K562 (cell line): Measurements from ENCODE around the gene ZNF816. TPM values are rescaled to one million over a fixed set of nuclear protein-coding genes. Genes with fewer than 3 reads are reported as not detected.

Experiments used
- AFF4 ChIP-seq: sonication (generic); formaldehyde crosslinking; IDR thresholded peaks from 2 replicates; pipeline ENCODE4 v1.8.0; 2023; ENCODE audit warnings: mild to moderate bottlenecking, missing genetic modification reagents
- CBX2 ChIP-seq: fragments of 200-600 bp; sonication (generic); IDR thresholded peaks from one replicate; pipeline ENCODE4 v1.6.1; 2012; ENCODE audit warnings: mild to moderate bottlenecking, low read length, inconsistent platforms; ENCODE audit not compliant: insufficient read depth, poor library complexity, severe bottlenecking
- CCAR2 ChIP-seq: fragments of 200-400 bp; formaldehyde crosslinking; IDR thresholded peaks from 2 replicates; pipeline ENCODE4 v1.6.1; 2017; ENCODE audit warnings: mild to moderate bottlenecking, low read depth, low read length
- E2F6 ChIP-seq, 2 experiments: IDR thresholded peaks; 2 replicates each; pipeline ENCODE4 v1.6.1; 2011; ENCODE audit warnings: borderline replicate concordance in 1 of 2, control low read depth in 1 of 2, low read depth in 1 of 2, low read length in 1 of 2, mild to moderate bottlenecking in 1 of 2, mixed read lengths in 1 of 2, moderate library complexity in 1 of 2; ENCODE audit not compliant: insufficient read depth in 1 of 2, insufficient read length in 1 of 2, poor library complexity in 1 of 2, severe bottlenecking in 1 of 2; ENCODE audit errors: extremely low read depth in 1 of 2
- JUND ChIP-seq, 2 experiments: IDR thresholded peaks; 2 replicates in 1 of 2; 3 replicates in 1 of 2; pipeline ENCODE4 v1.6.1; 2011; ENCODE audit warnings: borderline replicate concordance in 2 of 2, low read depth in 2 of 2, low read length in 2 of 2, improper control_type of control experiment in 1 of 2, missing biosample characterization in 1 of 2, missing genetic modification characterization in 1 of 2, missing genetic modification reagents in 1 of 2
- NFE2 ChIP-seq: IDR thresholded peaks from 2 replicates; pipeline ENCODE4 v1.6.1; 2014; ENCODE audit warnings: antibody characterized with exemption, low read depth
- RNF219 ChIP-seq: fragments of 250-450 bp; sonication (Bioruptor Pico); IDR thresholded peaks from 2 replicates; pipeline ENCODE4 v1.5.0; 2022; ENCODE audit warnings: mild to moderate bottlenecking
- SP1 ChIP-seq: sonication (generic); formaldehyde crosslinking; IDR thresholded peaks from 2 replicates; pipeline ENCODE4 v1.8.1; 2022; ENCODE audit warnings: mild to moderate bottlenecking, missing genetic modification reagents
- THAP7 ChIP-seq: fragments of 250-450 bp; sonication (Bioruptor Pico); IDR thresholded peaks from 2 replicates; pipeline ENCODE4 v1.5.0; 2021
- ZNF184 ChIP-seq: sonication (generic); formaldehyde crosslinking; IDR thresholded peaks from 2 replicates; pipeline ENCODE4 v1.5.0; 2020; ENCODE audit warnings: missing genetic modification reagents
- ZNF398 ChIP-seq: fragments of 250-450 bp; sonication (Bioruptor Pico); IDR thresholded peaks from 2 replicates; pipeline ENCODE4 v1.8.0; 2021; ENCODE audit warnings: moderate library complexity, mild to moderate bottlenecking, inconsistent platforms
- ZNF561 ChIP-seq: fragments of 450-650 bp; formaldehyde crosslinking; conservative IDR thresholded peaks from 2 replicates; pipeline ENCODE4 v1.4.0; 2020; ENCODE audit warnings: mild to moderate bottlenecking, moderate library complexity
- ZNF583 ChIP-seq: fragments of 250-450 bp; sonication (Bioruptor Pico); IDR thresholded peaks from 2 replicates; pipeline ENCODE4 v1.4.0; 2020
- ZNF695 ChIP-seq: fragments of 450-650 bp; formaldehyde crosslinking; IDR thresholded peaks from 2 replicates; pipeline ENCODE4 v1.4.0; 2020; ENCODE audit warnings: mild to moderate bottlenecking, moderate library complexity
- ZNF77 ChIP-seq: fragments of 250-450 bp; sonication (Bioruptor Pico); IDR thresholded peaks from 2 replicates; pipeline ENCODE4 v1.5.0; 2020
- ZNF785 ChIP-seq: fragments of 250-450 bp; sonication (Bioruptor Pico); IDR thresholded peaks from 2 replicates; pipeline ENCODE4 v1.4.0; 2020; ENCODE audit warnings: mild to moderate bottlenecking
- polyA plus RNA-seq, 8 experiments: library from polyadenylated mRNA; depleted of rRNA in 4 of 8; stranded (reverse) in 5 of 8; unstranded in 3 of 8; fragments of >200 nt; fragmentation: Nextera tagmentation in 2 of 8; fragmentation: Illumina TruSeq in 1 of 8; extraction: Ambion mirVana in 2 of 8; extraction: Trizol in 1 of 8; gene quantifications; 2 replicates each; pipeline versions ENCODE4 v1.2.1 to v1.2.3, GENCODE V29; 2011 to 2014; ENCODE audit warnings: inconsistent platforms in 1 of 8, missing spikeins in 1 of 8
- total RNA-seq, 7 experiments: library from RNA; depleted of rRNA in 6 of 7; stranded (reverse); fragments of >200 nt in 6 of 7; fragmentation: Illumina TruSeq in 2 of 7; extraction: Trizol in 2 of 7; gene quantifications; 2 replicates each; pipeline versions ENCODE4 v1.2.1 to v1.2.3, GENCODE V29; 2011 to 2021; ENCODE audit warnings: low replicate concordance in 1 of 7

ZNF816 gene
- total and polyA plus RNA-seq, 9 of the 15 experiments (the other 6 are each of a cell fraction or from before 2014, with no cell fraction given), result 8.6 to 23.4 (median 13.0) TPM

GRCh38 chr19:52942386-52943133 is 20.1 kb downstream of the ZNF816 start (continued):
- TF ChIP-seq AFF4 (CRISPR knock-in tag) (0 out of 2 replicates have a peak, but pooled peaks have one; percentile 38), JUND (IDR thresholded peaks at IDR 0.05; ENCODE audit: borderline replicate concordance, low read depth, low read length) (peak; percentile 71), JUND (tag; IDR thresholded peaks at IDR 0.05; ENCODE audit: borderline replicate concordance, low read depth, low read length) (peak; percentile 54; the same call in 2 of the 3 replicates), ZNF583 (CRISPR knock-in tag) (no peak), ZNF695 (CRISPR knock-in tag) (no peak), NFE2 (no peak), RNF219 (CRISPR knock-in tag) (no peak), ZNF184 (CRISPR knock-in tag) (no peak), SP1 (CRISPR knock-in tag) (0 out of 2 replicates have a peak, but pooled peaks have one; percentile 8), E2F6 (IDR thresholded peaks at IDR 0.05; ENCODE audit: borderline replicate concordance in 1 of 2, extremely low read depth in 1 of 2, insufficient read depth in 1 of 2, insufficient read length in 1 of 2, low read depth in 1 of 2, low read length in 1 of 2, poor library complexity in 1 of 2, severe bottlenecking in 1 of 2) (no peak), THAP7 (CRISPR knock-in tag) (no peak), CBX2 (no peak), CCAR2 (no peak), ZNF785 (CRISPR knock-in tag) (no peak), ZNF77 (no peak), ZNF561 (CRISPR knock-in tag) (no peak), ZNF398 (CRISPR knock-in tag) (no peak)
